Psoas muscle (tissue), 8 donors: Measurements from ENCODE around the gene POLR2M. TPM values are rescaled to one million over a fixed set of nuclear protein-coding genes. Genes with fewer than 3 reads are reported as not detected.

Experiments used
- ATAC-seq, 4 donors: fragments of 200-7000 bp; cut with Tn5 transposase; one replicate each; pipeline ENCODE4 v1.9.1; 2020; ENCODE audit warnings: moderate library complexity in 3 of 4, mild to moderate bottlenecking in 2 of 4
- DNase-seq, 2 donors: peaks; one replicate each; pipeline ENCODE4 v3.0.0-alpha.2; 2020
- H3K27ac ChIP-seq: fragments of 200-600 bp; one replicate; pipeline ENCODE4 v1.8.0; 2022
- H3K27me3 ChIP-seq, 3 donors: fragments of 200-600 bp in 1 of 3; one replicate each; pipeline versions ENCODE4 v1.6.1 to v1.8.0; 2013 to 2022; ENCODE audit warnings: low read length in 2 of 3, mild to moderate bottlenecking in 2 of 3, moderate library complexity in 1 of 3; ENCODE audit not compliant: insufficient read depth in 3 of 3
- H3K36me3 ChIP-seq, 2 donors: fragments of 200-600 bp in 1 of 2; one replicate each; pipeline versions ENCODE4 v1.6.1 to v1.8.0; 2013 to 2022; ENCODE audit warnings: low read depth in 1 of 2, mild to moderate bottlenecking in 1 of 2, moderate library complexity in 1 of 2; ENCODE audit not compliant: insufficient read depth in 1 of 2
- H3K4me1 ChIP-seq: fragments of 200-600 bp; one replicate; pipeline ENCODE4 v1.8.0; 2022
- H3K4me3 ChIP-seq: fragments of 200-600 bp; one replicate; pipeline ENCODE4 v1.8.0; 2022; ENCODE audit warnings: mild to moderate bottlenecking
- H3K9me3 ChIP-seq: fragments of 200-600 bp; one replicate; pipeline ENCODE4 v1.8.0; 2022
- WGBS, 3 donors: extraction: QIAGEN DNeasy Blood & Tissue Kit; methylation state at CpG; one replicate each; pipeline versions ENCODE4 v1.1.6 to v1.1.7; 2013; 5-methylcytosine and 5-hydroxymethylcytosine counted together
- intact Hi-C, 2 donors: fragments of 100-400 bp; cut with DNase I; formaldehyde crosslinking; loops; one replicate each; pipeline versions ENCODE4 v1.11.0 to v1.14.2; 2022
- polyA plus RNA-seq, 3 donors: library from polyadenylated mRNA; stranded (reverse); fragments of 200-250 nt; gene quantifications; one replicate each; pipeline ENCODE4 v1.2.3, GENCODE V29; 2013
- total RNA-seq, 4 donors: library from RNA; stranded (reverse); fragmentation: NEBNext Ultra II Directional in 2 of 4; extraction: Animal tissue kit (Norgen Biotek cat#: 25700) in 2 of 4; gene quantifications; one replicate each; pipeline versions ENCODE4 v1.2.1 to v1.2.4, GENCODE V29; 2021 to 2023
- TF ChIP-seq, protein P1 (sequence below): fragments of 200-600 bp; IDR thresholded peaks from one replicate; pipeline ENCODE4 v1.8.0; 2022; ENCODE audit warnings: antibody characterized with exemption
- donor health status: healthy with polysubstance abuse.
- donor health status: DM: no; HTN: no; CAD: no; lungs with moderate emphysema.
- donor health status: Bipolar disorder and iron deficiency.
- donor health status: healthy.
- donor health status: DM: yes; HTN: yes; CAD: no.
- donor health status: DM: no; HTN: no; CAD: no.
- donor health status: DM: no; HTN: no; CAD: no.
- donor health status: DM: yes; HTN: yes; CAD: no.

Gene POLR2M
- total and polyA plus RNA-seq, 7 donors, result 78.0 to 403 (median 107) TPM

- ATAC-seq (no peak), DNase-seq (no peak)
- no peak overlapping the region for H3K4me3 ChIP-seq
- no peaks in the 10 kb centered on the region for H3K27me3 ChIP-seq
- intact Hi-C loops, result no loop called here
- H3K27ac ChIP-seq, result no peak overlapping the region
- no peaks in the 10 kb centered on the region for H3K9me3 ChIP-seq
- no peaks in the 10 kb centered on the region for H3K4me1 ChIP-seq
- TF ChIP-seq, protein P1, sequence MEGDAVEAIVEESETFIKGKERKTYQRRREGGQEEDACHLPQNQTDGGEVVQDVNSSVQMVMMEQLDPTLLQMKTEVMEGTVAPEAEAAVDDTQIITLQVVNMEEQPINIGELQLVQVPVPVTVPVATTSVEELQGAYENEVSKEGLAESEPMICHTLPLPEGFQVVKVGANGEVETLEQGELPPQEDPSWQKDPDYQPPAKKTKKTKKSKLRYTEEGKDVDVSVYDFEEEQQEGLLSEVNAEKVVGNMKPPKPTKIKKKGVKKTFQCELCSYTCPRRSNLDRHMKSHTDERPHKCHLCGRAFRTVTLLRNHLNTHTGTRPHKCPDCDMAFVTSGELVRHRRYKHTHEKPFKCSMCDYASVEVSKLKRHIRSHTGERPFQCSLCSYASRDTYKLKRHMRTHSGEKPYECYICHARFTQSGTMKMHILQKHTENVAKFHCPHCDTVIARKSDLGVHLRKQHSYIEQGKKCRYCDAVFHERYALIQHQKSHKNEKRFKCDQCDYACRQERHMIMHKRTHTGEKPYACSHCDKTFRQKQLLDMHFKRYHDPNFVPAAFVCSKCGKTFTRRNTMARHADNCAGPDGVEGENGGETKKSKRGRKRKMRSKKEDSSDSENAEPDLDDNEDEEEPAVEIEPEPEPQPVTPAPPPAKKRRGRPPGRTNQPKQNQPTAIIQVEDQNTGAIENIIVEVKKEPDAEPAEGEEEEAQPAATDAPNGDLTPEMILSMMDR, result no peak
- peaks cover 2 to 56% of the 10 kb centered on the region in 2 donors for H3K36me3 ChIP-seq
- WGBS, 3 donors, result 83 to 88% (median 86%) methylated on average over 2 of the region's 2 CpGs
Measured at GRCh38 chr15:57718309-57718708, 11.8 kb downstream of the POLR2M start.

DNA sequence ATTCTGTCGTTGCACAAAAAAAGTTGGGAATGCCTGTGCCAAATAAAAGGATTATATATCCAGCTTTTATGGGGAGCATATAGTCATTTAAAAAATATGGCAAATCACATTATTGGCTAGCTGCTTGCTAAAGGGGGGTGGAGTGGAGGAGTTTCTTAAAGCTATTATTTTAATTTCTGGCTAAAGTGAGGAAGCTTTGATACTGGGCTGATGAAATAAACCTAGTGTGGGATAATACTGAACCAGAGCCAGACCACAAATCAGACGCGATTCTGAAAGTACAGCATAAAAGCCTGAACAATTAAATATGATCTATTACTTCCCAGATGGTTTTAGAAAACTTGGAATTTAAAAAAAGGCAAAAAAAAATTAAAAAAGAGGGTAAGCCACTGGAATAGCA, 14.4 kb downstream of the POLR2M start:
- Histone ChIP-seq H3K9me3 (no peaks in the 10 kb centered on the region), H3K4me1 (no peaks in the 10 kb centered on the region), H3K36me3 (peaks cover 0 to 31% of the 10 kb centered on the region in 2 donors), H3K27me3 (no peaks in the 10 kb centered on the region), H3K27ac (no peak overlapping the region), H3K4me3 (no peak overlapping the region)
- ATAC-seq, result no peak
- no peak for DNase-seq
- TF ChIP-seq, protein P1, result no peak
- intact Hi-C loops, result no loop called here
- WGBS, 3 donors, result 39 to 58% (median 44%) methylated on average over 3 of the region's 3 CpGs

- DNase-seq (no peak), ATAC-seq (no peak)
- intact Hi-C loops, result no loop called here
- Histone ChIP-seq H3K4me1 (no peaks in the 10 kb centered on the region), H3K4me3 (no peak overlapping the region), H3K27ac (no peak overlapping the region), H3K9me3 (no peaks in the 10 kb centered on the region), H3K36me3 (no peaks in the 10 kb centered on the region), H3K27me3 (no peaks in the 10 kb centered on the region)
- 77 to 98% (median 94%) methylated on average over 3 of the region's 3 CpGs for WGBS, 3 donors
- TF ChIP-seq, protein P1, result no peak
Measured at GRCh38 chr15:57726411-57726810, 19.9 kb downstream of the POLR2M start.

- Histone ChIP-seq H3K36me3 (no peaks in the 10 kb centered on the region), H3K27me3 (no peaks in the 10 kb centered on the region), H3K27ac (no peak overlapping the region), H3K4me3 (no peak overlapping the region), H3K9me3 (no peaks in the 10 kb centered on the region), H3K4me1 (no peaks in the 10 kb centered on the region)
- TF ChIP-seq, protein P1, result no peak
- ATAC-seq, result no peak
- no peak for DNase-seq
- 75 to 81% (median 78%) methylated on average over 6 of the region's 6 CpGs for WGBS, 3 donors
- intact Hi-C loops, result no loop called here
Measured at GRCh38 chr15:57727031-57727430, 20.5 kb downstream of the POLR2M start.

GRCh38 chr15:57728436-57728835, 21.9 kb downstream of the POLR2M start:
- DNase-seq, result no peak
- no peak for ATAC-seq
- no peak overlapping the region for H3K4me3 ChIP-seq
- WGBS, 3 donors, result 97 to 98% (median 97%) methylated on average over 8 of the region's 8 CpGs
- TF ChIP-seq, protein P1, result no peak
- H3K9me3 ChIP-seq, result no peaks in the 10 kb centered on the region
- H3K27me3 ChIP-seq, result no peaks in the 10 kb centered on the region
- intact Hi-C loops, result no loop called here
- H3K4me1 ChIP-seq, result no peaks in the 10 kb centered on the region
- H3K27ac ChIP-seq, result no peak overlapping the region
- H3K36me3 ChIP-seq, result no peaks in the 10 kb centered on the region
